Cardiac septum (tissue), 1 donor: ENCODE results near the gene PARN. TPM values are rescaled to one million over a fixed set of nuclear protein-coding genes. Genes with fewer than 3 reads are reported as not detected.

Experiments used
- DNase-seq: peaks from one replicate; pipeline ENCODE4 v3.0.0-alpha.2; 2020; ENCODE audit warnings: low spot score
- intact Hi-C: fragments of 100-400 bp; cut with DNase I; formaldehyde crosslinking; loops from one replicate; pipeline ENCODE4 v1.14.0; 2022
- total RNA-seq: library from RNA; stranded (reverse); fragmentation: NEBNext Ultra II Directional; extraction: Animal tissue kit (Norgen Biotek cat#: 25700); gene quantifications from one replicate; pipeline ENCODE4 v1.2.1, GENCODE V29; 2021
- donor health status: DM: no; HTN: no; CAD: no.

PARN gene
- total RNA-seq, 1 donor from 2014 or later, result 20.3 TPM

DNA sequence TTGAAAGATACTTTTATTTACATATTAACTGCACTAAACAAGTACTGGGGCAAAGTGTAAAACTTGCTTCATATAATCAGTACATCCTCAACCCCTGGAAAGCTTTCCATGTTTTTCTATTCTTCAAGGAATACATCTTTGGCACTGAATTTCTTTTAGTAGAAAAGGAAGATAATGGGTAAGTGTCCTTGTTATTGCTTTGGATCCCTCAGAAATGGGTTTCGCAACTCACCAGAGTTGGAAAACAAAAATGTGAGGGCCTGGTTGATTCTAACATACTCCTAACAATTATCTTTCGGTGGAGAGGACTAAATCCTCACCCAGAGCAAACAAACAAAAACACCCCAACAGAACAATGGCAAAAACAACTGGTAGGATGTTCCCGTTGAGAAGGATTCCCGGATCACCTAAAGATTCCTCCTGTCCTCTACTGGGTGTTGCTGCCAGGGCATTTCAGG is 120.4 kb downstream of the PARN start:
- intact Hi-C loops, result no loop called here
- DNase-seq, result no peak

DNA sequence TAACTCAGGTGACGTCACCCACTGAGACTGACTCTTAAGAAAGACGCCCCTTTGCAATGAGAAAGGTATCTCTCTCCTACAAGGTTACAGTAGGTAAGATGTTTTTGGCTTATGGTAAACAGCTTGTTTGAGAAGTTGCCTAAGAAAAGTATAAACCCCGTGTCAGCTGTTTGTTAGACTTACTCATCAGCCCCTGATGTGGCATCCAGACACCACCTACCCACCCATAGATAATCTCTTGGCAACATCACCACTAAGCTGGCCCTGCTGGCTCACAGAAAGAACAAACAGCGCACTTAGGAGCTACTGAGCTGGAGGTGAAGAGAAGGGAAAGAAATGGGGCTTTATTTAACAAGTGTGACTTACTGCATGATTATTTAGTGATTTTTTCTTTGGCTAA is 121.0 kb downstream of the PARN start:
- intact Hi-C loops, result no loop called here
- DNase-seq, result no peak

DNA sequence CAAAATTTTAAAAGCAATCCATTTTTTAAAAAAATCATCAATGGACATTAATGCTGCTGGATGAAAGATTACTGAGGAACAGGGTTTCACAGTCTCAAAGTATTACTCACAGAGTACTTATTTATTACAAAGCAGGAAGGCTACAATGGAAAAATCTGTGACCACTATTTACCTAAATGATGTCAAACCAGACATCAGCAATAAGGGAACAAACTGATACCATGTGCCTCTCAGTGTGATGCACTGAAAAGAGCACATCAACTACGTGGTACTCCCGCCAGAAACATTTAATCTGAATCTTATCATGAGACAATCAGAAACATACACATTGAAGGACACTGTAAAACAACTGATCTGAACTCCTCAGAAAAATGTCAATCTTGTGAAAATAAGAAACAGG is 124.2 kb downstream of the PARN start:
- intact Hi-C loops, result no loop called here
- no peak for DNase-seq

DNA sequence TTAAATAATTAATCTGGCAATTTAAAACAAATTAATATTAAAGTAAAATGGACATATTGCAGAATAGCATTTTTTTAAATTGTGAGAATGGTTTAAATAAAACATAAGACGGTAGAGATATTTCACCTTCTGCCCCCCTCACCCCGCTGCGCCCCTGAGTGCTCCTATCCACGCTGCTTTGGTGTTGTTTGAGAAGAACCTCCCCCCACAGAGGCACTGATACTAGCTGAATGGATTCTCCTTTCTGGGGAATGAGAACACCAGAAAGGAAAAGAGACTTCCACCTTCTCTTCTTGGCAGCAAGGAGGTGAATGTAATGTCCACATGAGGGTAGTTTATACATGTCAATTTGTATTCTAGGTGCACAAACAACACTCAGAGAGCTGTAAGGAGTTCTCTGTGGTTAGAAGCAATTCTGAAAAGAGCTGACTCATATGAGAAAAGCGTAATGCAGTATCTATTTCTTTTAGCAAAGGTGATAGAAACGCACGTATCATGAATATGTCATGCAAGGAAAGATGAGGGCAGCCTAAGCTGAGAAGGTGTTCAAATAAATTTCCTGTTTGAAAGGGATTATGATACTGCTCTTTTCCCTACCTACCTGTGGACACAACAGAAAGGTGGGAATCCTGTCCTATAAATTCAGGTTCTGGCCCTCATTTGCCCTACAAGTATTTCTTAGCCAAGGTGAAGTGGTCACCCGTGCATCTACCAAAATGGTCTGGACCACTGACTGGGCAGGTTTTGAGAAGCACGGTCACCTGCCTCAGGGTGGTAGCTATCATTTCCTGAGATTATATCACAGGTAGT is 126.9 kb downstream of the PARN start:
- no peak for DNase-seq
- intact Hi-C loops, result loop anchor here (5.0 kb wide), 1 partner anchor 201 kb away; no protein-coding TSS in a partner anchor

DNA sequence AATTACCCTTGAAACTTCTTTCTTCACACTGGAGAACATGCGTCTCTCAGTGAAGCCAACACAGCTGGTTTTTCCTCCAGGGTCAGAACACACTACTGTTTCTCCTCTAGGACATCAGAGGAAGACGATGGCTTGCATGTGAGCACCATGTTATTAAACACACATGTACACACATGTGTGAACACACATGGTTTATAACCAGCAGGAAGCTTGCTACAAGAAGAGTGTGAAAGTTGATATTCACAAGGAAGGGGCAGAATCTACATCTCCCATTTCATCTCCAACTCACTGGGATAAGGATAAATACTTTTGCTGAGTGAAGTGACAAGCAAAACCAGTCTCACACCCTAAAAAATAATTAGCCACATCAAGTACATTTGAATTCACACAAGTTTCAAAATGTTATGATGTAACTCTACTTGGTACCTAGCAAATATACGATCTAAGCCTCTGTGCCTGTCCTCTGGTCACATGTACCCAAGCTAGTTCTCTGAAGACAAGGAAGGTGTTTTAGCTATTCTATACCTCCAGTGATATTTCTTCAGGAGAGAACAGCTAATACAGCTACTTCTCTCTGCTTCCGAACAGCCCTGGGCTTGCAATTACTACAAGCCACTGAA is 127.7 kb downstream of the PARN start:
- intact Hi-C loops, result loop anchor here (5.0 kb wide), 1 partner anchor 200 kb away; no protein-coding TSS in a partner anchor
- no peak for DNase-seq

DNA sequence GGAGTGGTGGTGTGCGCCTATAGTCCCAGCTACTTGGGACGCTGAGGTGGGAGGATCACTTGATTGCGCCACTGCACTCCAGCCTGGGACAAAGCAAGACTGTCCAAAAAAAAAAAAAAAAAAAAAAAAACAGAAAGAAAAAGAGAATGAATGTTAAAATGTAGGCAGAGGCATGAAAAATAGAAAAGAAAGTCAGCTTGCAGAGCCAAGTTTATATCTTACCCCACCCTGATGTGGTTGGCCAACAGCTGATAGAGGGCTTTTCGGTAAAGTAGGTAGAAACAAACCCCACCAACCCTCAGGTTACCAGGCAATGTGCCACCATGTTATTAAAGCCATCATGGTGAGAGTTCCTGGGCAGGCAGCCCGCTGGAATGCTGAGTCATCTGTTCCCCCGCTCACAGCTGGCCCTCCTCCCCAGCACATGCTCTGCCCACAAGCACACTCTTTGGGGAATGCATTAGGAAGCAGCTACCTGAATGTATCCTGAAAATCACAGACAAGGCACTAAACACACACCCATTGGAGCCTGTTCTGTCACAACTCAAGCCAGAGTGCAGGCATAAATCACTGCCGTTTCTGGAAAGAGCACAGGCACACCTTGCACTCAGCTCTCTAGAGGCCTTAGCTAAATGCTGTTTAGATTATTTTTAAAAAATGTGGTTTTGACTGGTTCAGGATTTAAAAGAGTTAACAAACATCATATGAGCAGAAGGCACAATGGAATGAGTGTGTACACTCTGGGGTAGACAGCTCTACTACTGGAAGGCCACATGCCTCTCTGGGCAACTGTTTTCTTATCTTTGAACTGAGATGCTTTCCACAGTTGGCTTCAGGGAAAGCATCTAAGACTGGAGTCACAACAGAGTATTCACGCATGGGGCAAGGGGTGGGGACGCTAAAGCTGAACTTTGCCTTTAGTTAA is 128.5 kb downstream of the PARN start:
- intact Hi-C loops, result loop anchor here (2.0 to 5.0 kb wide), 2 partner anchors 15 to 199 kb away; no protein-coding TSS in a partner anchor

DNA sequence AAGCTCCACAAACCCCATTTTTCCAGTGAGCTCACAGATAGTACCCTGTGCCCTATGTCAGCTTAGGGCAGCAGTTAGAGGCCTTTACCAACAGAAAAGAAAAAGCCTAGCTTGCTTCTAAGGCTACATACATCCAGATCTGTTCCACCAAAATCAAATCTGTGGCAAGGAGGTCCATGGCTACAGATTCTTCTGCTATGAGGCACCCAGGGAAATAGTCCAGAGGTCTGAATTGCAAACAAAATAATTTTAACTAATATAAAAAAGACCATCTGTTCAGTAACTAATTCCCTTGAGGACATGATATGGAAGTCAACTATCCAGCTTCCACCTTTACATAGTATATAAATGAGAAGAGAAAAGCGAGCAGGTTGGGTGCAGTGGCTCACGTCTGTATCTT is 129.3 kb downstream of the PARN start:
- DNase-seq, result no peak
- intact Hi-C loops, result loop anchor here (2.0 to 5.0 kb wide), 2 partner anchors 14 to 198 kb away; no protein-coding TSS in a partner anchor

More for the DNA sequence above, 128.5 kb downstream of the PARN start:
- peak; percentile 89 for DNase-seq

DNA sequence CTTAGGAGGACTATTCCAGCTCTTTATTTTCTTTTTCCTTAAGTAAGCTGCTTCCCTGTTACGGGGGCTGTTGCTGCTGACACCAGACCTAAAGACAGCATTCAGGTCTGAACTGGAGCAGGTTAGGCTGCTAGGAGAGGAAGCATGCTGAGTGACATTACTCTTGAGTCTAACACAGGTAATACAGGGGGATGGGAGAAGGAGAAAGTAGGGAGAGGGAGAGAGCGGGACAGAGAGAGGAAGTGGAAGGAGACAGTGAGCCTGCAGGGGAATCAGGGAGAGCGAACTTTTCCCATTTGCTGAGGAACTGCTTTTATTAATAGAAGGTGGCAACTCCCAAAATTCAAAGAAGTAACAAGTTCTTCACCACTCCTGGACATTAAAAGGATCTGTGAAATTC is 130.9 kb downstream of the PARN start:
- intact Hi-C loops, result no loop called here
- DNase-seq, result no peak

DNA sequence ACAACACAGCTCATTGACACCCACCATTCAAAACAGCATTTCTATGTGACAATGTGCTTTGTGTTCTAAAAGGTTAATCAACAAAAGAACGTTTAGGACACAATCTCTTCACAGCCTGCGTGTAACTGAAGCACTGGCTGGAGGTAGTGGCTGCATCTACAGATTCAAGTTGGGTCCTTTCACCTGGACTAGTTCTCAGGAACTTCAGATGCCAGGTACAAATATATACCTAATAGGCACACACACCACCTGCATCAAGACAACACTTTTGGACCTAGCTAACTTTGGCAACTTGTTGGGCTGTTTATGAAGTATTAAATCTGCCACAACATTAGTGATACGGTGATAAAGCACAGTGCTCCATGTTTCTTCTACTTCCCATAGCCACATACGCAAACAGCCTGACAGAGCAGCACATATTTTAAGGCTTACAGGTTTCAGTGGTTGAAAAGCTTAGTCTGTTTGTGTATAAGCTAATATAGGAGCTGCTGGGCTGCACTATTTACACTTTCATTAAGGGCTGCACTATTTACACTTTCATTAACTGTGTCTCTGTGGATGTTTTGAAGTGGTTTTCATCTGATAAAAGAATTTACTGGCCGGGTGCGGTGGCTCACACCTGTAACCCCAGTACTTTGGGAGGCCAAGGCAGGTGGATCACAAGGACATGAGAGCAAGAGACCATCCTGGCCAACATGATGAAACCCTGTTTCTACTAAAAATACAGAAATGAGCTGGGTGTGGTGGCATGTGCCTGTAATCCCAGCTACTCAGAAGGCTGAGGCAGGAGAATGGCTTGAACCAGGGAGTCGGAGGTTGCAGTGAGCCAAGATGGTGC is 132.6 kb downstream of the PARN start:
- DNase-seq, result no peak
- intact Hi-C loops, result no loop called here

DNA sequence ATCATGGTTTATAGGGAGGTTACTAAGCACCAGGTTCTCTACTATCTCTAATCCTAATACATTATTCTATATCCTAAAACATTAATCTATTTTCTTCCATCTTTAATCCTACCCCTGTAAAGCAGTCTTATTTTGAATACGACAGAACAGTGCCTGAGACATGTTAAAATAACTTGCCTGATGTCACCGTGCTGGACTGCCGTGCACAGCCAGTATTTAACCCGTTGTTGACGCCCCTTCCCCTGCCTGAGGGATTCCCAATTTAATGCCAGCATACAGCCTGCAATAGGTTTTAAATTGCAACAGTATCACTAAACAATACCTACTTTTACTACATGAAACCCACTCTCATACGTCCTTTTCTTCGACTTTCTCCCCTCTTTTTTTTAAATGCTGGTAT is 133.3 kb downstream of the PARN start:
- no peak for DNase-seq
- intact Hi-C loops, result no loop called here

DNA sequence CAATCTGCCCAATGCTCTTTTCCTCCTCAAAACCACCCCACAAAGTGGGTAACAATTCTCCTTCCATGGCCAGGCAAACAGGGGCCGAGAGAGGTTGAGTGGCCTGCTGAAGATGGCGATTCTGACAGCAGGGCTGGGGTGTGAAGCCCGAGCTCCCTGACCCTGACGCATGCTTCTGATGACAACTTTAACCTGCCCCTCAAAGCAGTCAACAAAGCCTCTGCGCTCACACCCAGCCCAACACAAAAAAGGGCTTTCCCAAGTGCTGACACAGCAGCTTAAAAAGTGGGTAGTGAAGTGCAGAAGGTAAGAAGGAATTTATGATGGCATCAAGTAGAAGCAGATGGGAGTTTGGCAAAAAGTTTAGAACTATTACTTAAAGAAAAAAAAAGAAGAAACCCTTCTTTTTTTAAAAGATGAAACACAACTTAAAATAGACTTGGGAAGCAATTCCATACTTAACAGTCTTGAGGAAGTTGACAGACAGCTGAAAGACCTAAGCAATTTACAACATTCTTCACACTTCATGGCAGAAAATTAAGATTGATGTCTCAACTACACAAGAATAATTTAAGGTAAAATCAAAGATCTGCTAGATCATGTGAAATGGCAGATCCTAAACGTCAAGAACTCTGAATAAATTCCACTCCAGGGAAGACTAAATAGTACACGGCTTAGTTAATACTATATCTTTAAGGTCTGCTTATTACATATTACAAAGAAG is 133.9 kb downstream of the PARN start:
- no peak for DNase-seq
- intact Hi-C loops, result no loop called here

DNA sequence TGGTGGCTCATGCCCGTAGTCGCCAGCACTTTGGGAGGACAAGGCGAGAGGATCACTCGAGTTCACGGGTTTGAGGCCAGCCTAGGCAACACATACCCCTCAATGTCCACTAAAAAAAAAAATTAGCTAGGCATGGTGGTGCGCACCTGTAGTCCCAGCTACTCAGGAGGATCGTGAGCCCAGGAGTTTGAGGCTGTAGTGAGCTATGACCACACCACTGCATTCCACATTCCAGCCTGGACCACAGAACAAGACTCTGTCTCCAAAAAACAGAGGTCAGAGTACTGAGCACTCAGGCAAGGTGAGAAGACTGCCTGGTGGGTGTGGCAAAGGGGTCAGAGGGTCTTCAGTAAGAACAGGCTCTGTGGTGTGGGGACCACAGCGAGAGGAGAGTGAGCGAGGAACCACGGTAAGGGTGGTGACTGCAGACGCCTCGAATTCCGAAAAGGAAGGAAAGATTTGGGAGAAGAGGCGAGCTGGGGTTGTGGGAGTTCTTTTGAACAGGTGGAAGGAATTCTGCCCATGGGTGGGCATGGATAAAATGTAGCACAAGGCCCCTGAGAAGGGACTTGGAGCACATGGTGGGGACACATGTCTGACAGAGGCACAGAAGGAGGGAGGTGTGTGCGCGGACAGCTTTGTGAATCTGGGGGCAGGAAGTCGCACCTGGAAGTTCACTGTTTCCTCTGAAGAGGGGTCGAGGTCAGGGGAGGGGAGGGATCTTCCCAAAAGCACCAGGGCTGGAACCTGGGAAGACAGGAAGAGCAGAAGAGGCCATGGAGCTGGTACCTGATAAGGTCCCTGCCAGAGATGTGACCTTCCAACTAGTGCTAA is 134.6 kb downstream of the PARN start:
- intact Hi-C loops, result no loop called here
- DNase-seq, result no peak

DNA sequence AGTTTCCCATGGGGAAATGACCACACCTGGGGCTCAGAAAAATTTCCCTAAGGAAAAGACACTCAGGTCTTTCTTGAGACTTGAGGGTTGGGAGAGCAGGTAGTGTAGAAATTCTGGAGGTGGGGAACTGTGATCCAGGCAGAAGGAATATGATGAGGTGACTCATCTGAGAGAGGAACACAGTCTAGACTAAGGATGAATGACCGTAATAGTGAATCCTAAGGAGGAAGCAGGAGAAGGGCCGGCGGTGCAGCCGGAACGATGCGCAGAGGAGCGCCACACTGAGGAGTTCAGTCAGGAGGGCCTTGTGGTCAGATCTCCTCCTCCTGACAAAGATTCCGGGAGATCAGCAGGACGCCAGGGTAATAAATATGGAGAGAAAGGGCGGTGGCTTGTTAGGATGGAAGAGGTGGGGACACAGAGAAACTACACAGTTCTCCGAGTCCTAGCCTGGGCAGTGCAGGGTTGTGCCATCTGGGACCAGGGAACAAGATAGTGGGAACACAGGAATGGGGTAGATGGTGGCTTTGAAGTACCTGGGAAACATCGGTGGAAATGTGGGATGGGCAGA is 135.6 kb downstream of the PARN start:
- DNase-seq, result no peak
- intact Hi-C loops, result no loop called here

DNA sequence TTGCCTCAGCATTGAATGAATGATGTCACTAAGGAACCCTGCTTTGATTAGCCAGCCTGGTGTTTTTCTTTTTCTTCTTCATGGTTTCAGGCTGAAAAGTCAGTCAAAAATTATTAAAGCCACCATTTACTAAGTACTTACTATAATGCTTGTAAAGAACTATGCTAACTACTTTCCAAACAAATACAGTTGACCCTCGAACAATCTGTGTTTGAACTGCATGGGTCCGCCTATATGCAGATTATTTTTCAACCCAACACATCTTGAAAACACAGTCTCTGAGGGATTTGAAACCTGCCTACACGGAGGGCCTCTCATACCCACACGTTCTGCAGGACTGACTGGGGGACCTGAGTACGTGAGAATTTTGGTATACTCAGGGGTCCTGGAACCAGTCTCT is 136.3 kb downstream of the PARN start:
- DNase-seq, result no peak
- intact Hi-C loops, result no loop called here

DNA sequence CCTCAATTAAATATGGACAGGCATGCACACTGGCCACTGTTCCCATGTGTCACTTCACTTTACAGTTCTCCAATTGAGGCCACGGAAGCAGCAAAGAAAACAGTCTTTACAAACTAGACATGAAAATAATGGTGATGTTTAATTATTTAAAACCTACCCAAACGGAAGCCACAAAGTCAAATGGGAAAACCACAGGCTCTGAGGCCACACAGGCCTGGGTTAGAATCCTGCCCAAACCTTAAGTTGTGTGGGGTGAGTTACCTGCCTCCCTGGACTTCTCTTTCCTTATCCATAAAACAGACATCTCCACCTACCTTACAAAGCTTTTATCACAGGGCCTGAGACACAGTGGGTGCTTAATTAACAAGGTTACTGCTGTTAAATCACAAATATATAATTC is 137.4 kb downstream of the PARN start:
- intact Hi-C loops, result no loop called here

DNA sequence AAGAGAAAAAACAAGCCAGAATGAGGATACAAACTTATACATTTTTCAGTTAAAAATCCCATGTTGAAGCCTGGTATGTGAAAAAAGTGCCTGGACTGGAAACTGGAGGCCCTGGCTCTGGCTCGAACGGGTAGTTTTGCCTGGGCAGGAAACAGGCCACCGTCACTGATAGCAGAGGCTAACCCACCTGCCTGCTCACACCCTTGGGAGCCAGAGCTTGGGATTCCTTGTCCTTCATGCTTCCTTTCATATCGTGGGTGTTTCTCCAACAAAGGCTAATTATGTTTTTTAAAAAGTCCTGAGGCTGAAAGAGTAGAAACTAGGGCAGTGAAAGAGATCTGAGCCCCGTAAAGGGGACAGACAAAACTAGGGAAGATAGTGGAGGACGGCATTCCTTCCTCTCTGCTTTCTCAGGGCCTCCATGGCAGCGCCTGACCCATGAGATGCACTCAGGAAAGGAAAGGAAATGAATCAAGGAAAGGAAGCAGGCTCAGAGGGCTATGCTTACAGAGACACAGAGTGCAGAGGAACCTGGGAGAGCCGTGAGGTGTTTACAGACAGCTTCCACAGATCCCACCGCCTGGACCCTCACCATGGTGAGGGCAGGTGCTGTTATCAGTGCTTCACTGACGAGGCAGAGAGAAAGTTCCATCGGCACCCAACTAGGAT is 138.1 kb downstream of the PARN start:
- DNase-seq, result no peak
- intact Hi-C loops, result no loop called here

More for the DNA sequence above, 137.4 kb downstream of the PARN start:
- no peak for DNase-seq

DNA sequence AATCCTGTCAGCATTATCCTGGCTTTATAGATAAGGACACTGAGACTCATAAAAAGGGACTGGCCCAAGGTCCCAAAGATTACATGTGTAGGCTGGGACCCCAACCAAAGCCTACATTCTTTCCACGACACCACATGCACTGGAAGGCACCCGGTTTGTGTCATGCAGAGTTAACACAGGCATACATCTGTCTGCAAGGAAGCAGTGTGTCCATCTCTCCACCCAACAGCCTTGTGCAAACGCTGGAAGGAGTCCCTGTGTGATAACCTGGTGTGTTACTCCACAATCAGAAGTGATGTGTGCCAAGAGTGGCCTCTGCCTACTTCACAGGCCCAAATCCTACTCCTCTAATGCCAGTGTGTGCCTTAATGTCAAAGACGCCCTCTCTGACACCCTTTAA is 139.8 kb downstream of the PARN start:
- DNase-seq, result no peak
- intact Hi-C loops, result no loop called here
